ENCODE results near the gene ASPG.
A peak's percentile ranks its signal among the peaks of the same experiment; 100 is the strongest.

Gene ASPG

GRCh38 chr14:104129556-104129955, 44.1 kb downstream of the ASPG start:
- Histone ChIP-seq H3K4me3 (no peak overlapping the region), H3K27ac (no peak overlapping the region)
- TF ChIP-seq, protein P1, sequence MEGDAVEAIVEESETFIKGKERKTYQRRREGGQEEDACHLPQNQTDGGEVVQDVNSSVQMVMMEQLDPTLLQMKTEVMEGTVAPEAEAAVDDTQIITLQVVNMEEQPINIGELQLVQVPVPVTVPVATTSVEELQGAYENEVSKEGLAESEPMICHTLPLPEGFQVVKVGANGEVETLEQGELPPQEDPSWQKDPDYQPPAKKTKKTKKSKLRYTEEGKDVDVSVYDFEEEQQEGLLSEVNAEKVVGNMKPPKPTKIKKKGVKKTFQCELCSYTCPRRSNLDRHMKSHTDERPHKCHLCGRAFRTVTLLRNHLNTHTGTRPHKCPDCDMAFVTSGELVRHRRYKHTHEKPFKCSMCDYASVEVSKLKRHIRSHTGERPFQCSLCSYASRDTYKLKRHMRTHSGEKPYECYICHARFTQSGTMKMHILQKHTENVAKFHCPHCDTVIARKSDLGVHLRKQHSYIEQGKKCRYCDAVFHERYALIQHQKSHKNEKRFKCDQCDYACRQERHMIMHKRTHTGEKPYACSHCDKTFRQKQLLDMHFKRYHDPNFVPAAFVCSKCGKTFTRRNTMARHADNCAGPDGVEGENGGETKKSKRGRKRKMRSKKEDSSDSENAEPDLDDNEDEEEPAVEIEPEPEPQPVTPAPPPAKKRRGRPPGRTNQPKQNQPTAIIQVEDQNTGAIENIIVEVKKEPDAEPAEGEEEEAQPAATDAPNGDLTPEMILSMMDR (IDR thresholded peaks at IDR 0.05) = no peak
- no peak for DNase-seq (ENCODE audit: low spot score)

DNA sequence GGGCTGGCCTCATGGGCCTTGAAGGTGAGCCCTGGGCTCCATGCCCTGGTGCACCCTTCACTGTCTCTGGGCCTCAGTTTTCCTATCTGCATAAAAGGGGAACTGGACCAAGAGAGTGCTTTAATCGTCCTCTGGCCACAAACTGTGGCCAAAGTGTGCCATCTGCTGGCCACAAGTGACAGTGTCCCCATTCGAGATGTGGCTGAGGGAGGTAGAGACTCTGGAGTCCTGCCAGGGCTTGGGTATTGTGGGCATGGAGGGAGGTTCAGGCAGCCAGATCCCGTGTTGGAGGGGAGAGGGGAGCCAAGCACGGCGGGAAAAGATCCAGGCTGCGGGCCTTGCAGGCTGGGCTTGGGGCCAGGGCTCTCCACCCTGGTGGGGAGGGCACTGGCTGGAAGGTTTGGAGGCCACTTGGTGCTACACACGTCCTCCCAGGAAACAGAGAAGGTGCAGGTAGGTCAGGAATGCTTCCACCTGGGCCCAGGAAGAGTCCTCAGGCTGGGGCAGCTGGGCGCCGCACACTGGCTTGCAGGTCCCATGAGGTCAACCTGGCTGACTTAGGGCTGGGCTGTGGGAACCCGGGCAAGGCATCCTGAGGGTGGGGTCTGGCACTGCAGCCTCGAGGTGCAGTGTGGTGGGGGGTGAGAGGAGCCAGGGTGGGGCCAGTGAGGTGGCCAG, 45.6 kb downstream of the ASPG start:
- no peak for DNase-seq (ENCODE audit: low spot score)

GRCh38 chr14:104131968-104132732, 46.6 kb downstream of the ASPG start:
- TF ChIP-seq, protein P1 (IDR thresholded peaks at IDR 0.05) = no peak
- Histone ChIP-seq H3K4me3 (no peak overlapping the region), H3K27ac (no peak overlapping the region)
- DNase-seq (ENCODE audit: low spot score) = no peak

More for the DNA sequence above, 45.6 kb downstream of the ASPG start:
- TF ChIP-seq, protein P1 (IDR thresholded peaks at IDR 0.05) = peak; percentile 38
- H3K27ac ChIP-seq = no peak overlapping the region
- no peak overlapping the region for H3K4me3 ChIP-seq

- Histone ChIP-seq H3K27ac (no peak overlapping the region), H3K4me3 (no peak overlapping the region)
- no peak for DNase-seq (ENCODE audit: low spot score)
- TF ChIP-seq, protein P1 (IDR thresholded peaks at IDR 0.05) = no peak
Measured at GRCh38 chr14:104132981-104133380, 47.5 kb downstream of the ASPG start.

DNA sequence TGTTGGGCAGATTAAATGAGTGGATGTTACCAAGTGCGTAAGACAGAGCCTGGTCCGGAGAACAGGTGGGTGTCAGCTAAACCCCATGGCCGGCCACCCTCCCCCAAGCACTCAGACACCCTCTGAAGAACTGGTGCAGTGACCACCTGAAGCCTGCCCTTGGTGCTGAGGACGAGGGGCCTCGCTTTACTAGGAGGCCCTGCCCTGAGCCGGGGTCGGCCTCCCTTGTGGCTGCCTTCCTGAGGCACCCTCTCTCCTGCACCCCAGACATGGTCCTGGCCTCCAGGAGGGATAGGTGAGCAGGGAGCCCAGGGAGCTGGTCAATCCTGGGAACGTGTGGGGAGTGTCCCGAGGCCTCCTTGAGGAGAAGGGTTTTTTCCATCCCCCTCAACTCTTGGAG, 48.0 kb downstream of the ASPG start:
- DNase-seq (ENCODE audit: low spot score) = no peak
- TF ChIP-seq, protein P1 (IDR thresholded peaks at IDR 0.05) = no peak
- no peak overlapping the region for H3K27ac ChIP-seq

DNA sequence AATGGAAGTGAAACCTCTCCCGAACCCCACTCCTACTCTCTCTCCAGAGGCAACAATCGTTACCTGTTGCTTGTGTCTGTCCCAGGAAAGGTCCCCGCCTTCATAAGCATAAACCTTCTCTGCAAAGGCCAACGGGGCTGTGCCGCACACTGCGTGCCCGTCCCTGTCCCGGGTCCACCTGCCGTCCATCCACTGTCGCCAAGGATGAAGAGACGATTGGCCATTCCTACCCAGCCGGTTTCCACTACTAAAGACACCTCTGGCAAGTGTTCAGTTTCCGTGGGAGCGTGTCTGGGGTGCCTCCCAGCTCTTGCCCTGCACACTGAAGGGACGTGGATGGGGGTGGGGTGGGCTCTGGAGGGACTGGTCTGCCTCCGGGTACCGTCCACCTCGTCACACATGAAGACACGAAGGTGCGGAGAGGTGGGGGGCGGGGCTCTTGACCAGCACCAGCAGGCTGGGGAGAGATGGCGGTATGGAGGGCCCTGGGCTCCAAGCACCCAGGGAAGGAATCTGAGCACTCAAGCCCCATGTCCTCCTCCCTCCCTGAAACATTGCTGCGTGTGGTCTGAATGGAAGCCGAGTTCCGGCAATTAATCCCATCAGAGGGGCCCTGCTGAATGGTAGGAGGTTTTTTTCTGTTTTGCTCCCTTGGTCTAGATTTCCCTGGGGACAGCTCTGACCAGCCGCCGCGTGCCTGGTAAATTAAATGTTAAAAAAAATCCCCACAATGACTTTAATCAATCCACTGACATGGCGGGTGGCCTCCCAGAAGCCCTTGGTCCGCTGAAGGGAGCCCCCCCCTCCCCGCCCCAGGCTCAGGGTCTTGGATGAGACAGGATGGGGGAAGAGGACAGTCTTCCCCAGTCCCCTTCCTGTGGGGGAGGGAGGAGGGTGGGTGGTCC, 48.8 kb downstream of the ASPG start:
- no peak overlapping the region for H3K27ac ChIP-seq
- no peak for DNase-seq (ENCODE audit: low spot score)
- no peak overlapping the region for H3K4me3 ChIP-seq
- TF ChIP-seq, protein P1 (IDR thresholded peaks at IDR 0.05) = no peak

More for the DNA sequence above, 48.0 kb downstream of the ASPG start:
- no peak overlapping the region for H3K4me3 ChIP-seq
